HepG2 (cell line): ENCODE results near the gene CNPPD1. TPM values are rescaled to one million over a fixed set of nuclear protein-coding genes. Genes with fewer than 3 reads are reported as not detected.

Experiments used
- CENPX ChIP-seq: sonication (generic); formaldehyde crosslinking; IDR thresholded peaks from 2 replicates; pipeline ENCODE4 v1.9.0; 2021; ENCODE audit warnings: mild to moderate bottlenecking, missing genetic modification reagents, moderate library complexity
- CHD4 ChIP-seq: fragments of 200-600 bp; sonication (generic); IDR thresholded peaks from 2 replicates; pipeline ENCODE4 v1.7.0; 2017; ENCODE audit warnings: mild to moderate bottlenecking, low read length, borderline replicate concordance
- MBNL3 ChIP-seq: fragments of 250-450 bp; sonication (Bioruptor Pico); conservative IDR thresholded peaks from 2 replicates; pipeline ENCODE4 v1.8.0; 2022; ENCODE audit warnings: mild to moderate bottlenecking, inconsistent platforms
- MEF2D ChIP-seq: sonication (generic); formaldehyde crosslinking; IDR thresholded peaks from 2 replicates; pipeline ENCODE4 v1.5.1; 2020; ENCODE audit warnings: mild to moderate bottlenecking, missing genetic modification reagents
- MEIS1 ChIP-seq: sonication (generic); formaldehyde crosslinking; IDR thresholded peaks from 2 replicates; pipeline ENCODE4 v1.9.0; 2021; ENCODE audit warnings: mild to moderate bottlenecking, missing genetic modification reagents, moderate library complexity, borderline replicate concordance
- MIER2 ChIP-seq: IDR thresholded peaks from 2 replicates; pipeline ENCODE4 v1.6.1; 2016; ENCODE audit warnings: missing biosample characterization, missing genetic modification reagents
- NFATC3 ChIP-seq: sonication (generic); formaldehyde crosslinking; IDR thresholded peaks from 2 replicates; pipeline ENCODE4 v1.5.1; 2020; ENCODE audit warnings: mild to moderate bottlenecking, missing genetic modification reagents
- PAWR ChIP-seq: sonication (generic); formaldehyde crosslinking; IDR thresholded peaks from 2 replicates; pipeline ENCODE4 v1.4.0; 2020; ENCODE audit warnings: missing genetic modification reagents, mild to moderate bottlenecking, borderline replicate concordance
- PITX1 ChIP-seq: sonication (generic); formaldehyde crosslinking; IDR thresholded peaks from 2 replicates; pipeline ENCODE4 v1.5.1; 2020; ENCODE audit warnings: mild to moderate bottlenecking, missing genetic modification reagents
- TAF1 ChIP-seq: sonication (generic); formaldehyde crosslinking; IDR thresholded peaks from 2 replicates; pipeline ENCODE4 v1.4.0; 2020; ENCODE audit warnings: missing genetic modification reagents
- ZNF20 ChIP-seq: sonication (generic); formaldehyde crosslinking; IDR thresholded peaks from 2 replicates; pipeline ENCODE4 v1.4.0; 2020; ENCODE audit warnings: mild to moderate bottlenecking, moderate library complexity, missing genetic modification reagents
- ZNF766 ChIP-seq: sonication (generic); formaldehyde crosslinking; IDR thresholded peaks from 2 replicates; pipeline ENCODE4 v1.5.0; 2020; ENCODE audit warnings: missing genetic modification reagents, borderline replicate concordance
- ZNF891 ChIP-seq: sonication (generic); formaldehyde crosslinking; IDR thresholded peaks from 2 replicates; pipeline ENCODE4 v1.5.0; 2020; ENCODE audit warnings: mild to moderate bottlenecking, missing genetic modification reagents
- polyA plus RNA-seq, 8 experiments: library from polyadenylated mRNA; depleted of rRNA in 3 of 8; stranded (reverse) in 7 of 8; unstranded in 1 of 8; fragments of >200 nt; fragmentation: Illumina TruSeq in 4 of 8; extraction: Trizol in 4 of 8; gene quantifications; 2 replicates each; pipeline versions ENCODE4 v1.2.1 to v1.2.3, GENCODE V29; 2011 to 2016; ENCODE audit warnings: low read depth in 4 of 8, missing spikeins in 1 of 8, mixed read lengths in 1 of 8; ENCODE audit not compliant: insufficient read depth in 1 of 8
- total RNA-seq, 5 experiments: library from RNA; depleted of rRNA; stranded (reverse); fragments of >200 nt; fragmentation: Illumina TruSeq; extraction: Trizol; gene quantifications; 2 replicates each; pipeline ENCODE4 v1.2.3, GENCODE V29; 2016; ENCODE audit warnings: low read depth in 1 of 5
- TF ChIP-seq, protein P1 (sequence below): sonication (generic); formaldehyde crosslinking; IDR thresholded peaks from 2 replicates; pipeline ENCODE4 v1.8.1; 2023; ENCODE audit warnings: mild to moderate bottlenecking, moderate library complexity, missing genetic modification reagents
- TF ChIP-seq, protein P2 (sequence below): sonication (generic); formaldehyde crosslinking; IDR thresholded peaks from 2 replicates; pipeline ENCODE4 v1.4.0; 2020; ENCODE audit warnings: mild to moderate bottlenecking, missing genetic modification reagents
- TF ChIP-seq, protein P3 (sequence below): sonication (generic); formaldehyde crosslinking; IDR thresholded peaks from 2 replicates; pipeline ENCODE4 v1.8.1; 2023; ENCODE audit warnings: mild to moderate bottlenecking, missing genetic modification reagents, borderline replicate concordance
- TF ChIP-seq, protein P4 (sequence below): sonication (generic); formaldehyde crosslinking; IDR thresholded peaks from 2 replicates; pipeline ENCODE4 v1.4.0; 2020; ENCODE audit warnings: missing genetic modification reagents

The CNPPD1 gene
- total and polyA plus RNA-seq, 2 of the 13 experiments (the other 11 are each of a cell fraction or from before 2014, with no cell fraction given): 35.5 to 49.4 TPM

DNA sequence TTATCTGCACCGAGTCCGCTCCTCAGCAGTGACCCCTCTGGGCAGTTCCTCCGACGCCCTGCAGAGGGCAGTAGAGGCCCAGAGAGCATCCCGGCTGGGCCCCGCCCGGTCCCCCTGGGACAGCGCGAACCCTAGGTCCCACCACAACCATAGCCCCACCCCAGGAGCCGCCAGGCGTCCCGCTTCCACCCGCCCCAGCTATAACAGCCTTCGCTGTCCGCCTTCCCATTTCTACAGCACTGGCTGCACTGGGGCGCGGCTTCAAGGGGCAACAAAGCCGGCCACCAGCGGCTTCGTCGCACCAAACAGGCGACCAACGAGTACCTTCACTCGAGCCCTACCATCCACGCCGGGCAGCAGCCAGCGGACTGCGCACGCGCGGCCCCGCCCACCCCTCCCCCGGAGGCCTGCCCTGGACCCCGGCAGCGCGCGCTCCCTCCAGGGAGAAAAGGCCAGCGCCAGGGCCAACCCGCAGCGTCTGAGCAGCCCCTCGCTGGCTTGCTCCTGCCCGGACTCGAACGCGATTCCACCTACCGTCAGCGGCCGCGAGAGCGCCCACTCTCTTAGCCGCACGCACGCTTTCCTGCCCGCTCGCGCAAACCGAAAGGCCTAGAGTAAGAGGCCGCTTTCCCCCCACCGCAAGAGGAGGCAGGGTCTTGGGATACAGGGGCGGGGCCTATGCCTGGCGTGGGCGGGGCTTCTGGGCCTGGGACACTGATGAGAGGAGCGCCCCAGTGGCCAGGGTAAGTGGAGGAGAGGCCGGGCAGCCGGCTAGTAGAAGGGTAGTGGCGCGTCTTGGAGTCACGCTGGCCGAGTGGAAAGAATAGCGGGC is 16.3 kb downstream of the CNPPD1 start, which contains the start of gene NHEJ1 (continued):
- TF ChIP-seq, protein P1, sequence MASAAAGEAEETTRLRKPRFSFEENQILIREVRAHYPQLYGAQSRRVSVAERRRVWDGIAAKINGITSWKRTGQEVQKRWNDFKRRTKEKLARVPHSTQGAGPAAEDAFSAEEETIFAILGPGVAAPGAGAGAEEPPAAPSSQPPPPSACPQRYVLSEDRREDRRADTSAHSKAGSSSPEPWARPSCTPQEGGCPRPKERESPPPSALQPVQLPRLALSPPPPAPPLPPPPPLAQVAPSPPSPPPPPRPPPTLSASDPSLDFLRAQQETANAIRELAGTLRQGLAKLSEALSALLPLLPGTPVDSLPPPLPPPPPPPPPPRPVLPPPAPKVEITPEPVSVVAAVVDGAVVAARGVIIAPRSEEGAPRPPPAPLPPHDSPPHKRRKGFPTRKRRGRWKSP (CRISPR knock-in tag): no peak
- TF ChIP-seq PAWR (CRISPR knock-in tag): no peak; the same call in 1 of the 2 replicates
- TF ChIP-seq, protein P2, sequence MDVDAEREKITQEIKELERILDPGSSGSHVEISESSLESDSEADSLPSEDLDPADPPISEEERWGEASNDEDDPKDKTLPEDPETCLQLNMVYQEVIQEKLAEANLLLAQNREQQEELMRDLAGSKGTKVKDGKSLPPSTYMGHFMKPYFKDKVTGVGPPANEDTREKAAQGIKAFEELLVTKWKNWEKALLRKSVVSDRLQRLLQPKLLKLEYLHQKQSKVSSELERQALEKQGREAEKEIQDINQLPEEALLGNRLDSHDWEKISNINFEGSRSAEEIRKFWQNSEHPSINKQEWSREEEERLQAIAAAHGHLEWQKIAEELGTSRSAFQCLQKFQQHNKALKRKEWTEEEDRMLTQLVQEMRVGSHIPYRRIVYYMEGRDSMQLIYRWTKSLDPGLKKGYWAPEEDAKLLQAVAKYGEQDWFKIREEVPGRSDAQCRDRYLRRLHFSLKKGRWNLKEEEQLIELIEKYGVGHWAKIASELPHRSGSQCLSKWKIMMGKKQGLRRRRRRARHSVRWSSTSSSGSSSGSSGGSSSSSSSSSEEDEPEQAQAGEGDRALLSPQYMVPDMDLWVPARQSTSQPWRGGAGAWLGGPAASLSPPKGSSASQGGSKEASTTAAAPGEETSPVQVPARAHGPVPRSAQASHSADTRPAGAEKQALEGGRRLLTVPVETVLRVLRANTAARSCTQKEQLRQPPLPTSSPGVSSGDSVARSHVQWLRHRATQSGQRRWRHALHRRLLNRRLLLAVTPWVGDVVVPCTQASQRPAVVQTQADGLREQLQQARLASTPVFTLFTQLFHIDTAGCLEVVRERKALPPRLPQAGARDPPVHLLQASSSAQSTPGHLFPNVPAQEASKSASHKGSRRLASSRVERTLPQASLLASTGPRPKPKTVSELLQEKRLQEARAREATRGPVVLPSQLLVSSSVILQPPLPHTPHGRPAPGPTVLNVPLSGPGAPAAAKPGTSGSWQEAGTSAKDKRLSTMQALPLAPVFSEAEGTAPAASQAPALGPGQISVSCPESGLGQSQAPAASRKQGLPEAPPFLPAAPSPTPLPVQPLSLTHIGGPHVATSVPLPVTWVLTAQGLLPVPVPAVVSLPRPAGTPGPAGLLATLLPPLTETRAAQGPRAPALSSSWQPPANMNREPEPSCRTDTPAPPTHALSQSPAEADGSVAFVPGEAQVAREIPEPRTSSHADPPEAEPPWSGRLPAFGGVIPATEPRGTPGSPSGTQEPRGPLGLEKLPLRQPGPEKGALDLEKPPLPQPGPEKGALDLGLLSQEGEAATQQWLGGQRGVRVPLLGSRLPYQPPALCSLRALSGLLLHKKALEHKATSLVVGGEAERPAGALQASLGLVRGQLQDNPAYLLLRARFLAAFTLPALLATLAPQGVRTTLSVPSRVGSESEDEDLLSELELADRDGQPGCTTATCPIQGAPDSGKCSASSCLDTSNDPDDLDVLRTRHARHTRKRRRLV: no peak
- peak; percentile 90 for TF ChIP-seq MEF2D
- TF ChIP-seq, protein P3, sequence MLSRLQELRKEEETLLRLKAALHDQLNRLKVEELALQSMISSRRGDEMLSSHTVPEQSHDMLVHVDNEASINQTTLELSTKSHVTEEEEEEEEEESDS (CRISPR knock-in tag): peak; percentile 95; the same call in 1 of the 2 replicates
- peak; percentile 74 for TF ChIP-seq PITX1 (CRISPR knock-in tag)
- peak; percentile 86 for TF ChIP-seq TAF1 (CRISPR knock-in tag)
- TF ChIP-seq MEIS1 (CRISPR knock-in tag): no peak
- peak; percentile 80; the same call in 1 of the 2 replicates for TF ChIP-seq NFATC3 (CRISPR knock-in tag)
- peak; percentile 80 for TF ChIP-seq MIER2 (CRISPR knock-in tag)
- TF ChIP-seq CHD4: no peak
- no peak for TF ChIP-seq CENPX (CRISPR knock-in tag)
- TF ChIP-seq ZNF20: no peak
- TF ChIP-seq ZNF766 (CRISPR knock-in tag): peak; percentile 54
- TF ChIP-seq, protein P4, sequence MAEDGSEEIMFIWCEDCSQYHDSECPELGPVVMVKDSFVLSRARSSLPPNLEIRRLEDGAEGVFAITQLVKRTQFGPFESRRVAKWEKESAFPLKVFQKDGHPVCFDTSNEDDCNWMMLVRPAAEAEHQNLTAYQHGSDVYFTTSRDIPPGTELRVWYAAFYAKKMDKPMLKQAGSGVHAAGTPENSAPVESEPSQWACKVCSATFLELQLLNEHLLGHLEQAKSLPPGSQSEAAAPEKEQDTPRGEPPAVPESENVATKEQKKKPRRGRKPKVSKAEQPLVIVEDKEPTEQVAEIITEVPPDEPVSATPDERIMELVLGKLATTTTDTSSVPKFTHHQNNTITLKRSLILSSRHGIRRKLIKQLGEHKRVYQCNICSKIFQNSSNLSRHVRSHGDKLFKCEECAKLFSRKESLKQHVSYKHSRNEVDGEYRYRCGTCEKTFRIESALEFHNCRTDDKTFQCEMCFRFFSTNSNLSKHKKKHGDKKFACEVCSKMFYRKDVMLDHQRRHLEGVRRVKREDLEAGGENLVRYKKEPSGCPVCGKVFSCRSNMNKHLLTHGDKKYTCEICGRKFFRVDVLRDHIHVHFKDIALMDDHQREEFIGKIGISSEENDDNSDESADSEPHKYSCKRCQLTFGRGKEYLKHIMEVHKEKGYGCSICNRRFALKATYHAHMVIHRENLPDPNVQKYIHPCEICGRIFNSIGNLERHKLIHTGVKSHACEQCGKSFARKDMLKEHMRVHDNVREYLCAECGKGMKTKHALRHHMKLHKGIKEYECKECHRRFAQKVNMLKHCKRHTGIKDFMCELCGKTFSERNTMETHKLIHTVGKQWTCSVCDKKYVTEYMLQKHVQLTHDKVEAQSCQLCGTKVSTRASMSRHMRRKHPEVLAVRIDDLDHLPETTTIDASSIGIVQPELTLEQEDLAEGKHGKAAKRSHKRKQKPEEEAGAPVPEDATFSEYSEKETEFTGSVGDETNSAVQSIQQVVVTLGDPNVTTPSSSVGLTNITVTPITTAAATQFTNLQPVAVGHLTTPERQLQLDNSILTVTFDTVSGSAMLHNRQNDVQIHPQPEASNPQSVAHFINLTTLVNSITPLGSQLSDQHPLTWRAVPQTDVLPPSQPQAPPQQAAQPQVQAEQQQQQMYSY (CRISPR knock-in tag): 0 out of 2 replicates have a peak, but pooled peaks have one; percentile 27
- TF ChIP-seq ZNF891: peak; percentile 80; the same call in 1 of the 2 replicates
- no peak for TF ChIP-seq MBNL3 (CRISPR knock-in tag)
